Measurements from ENCODE around the gene TNKS2. TPM values are rescaled to one million over a fixed set of nuclear protein-coding genes. Genes with fewer than 3 reads are reported as not detected.

TNKS2 gene
- total and polyA plus RNA-seq, 2 of the 13 experiments (the other 11 are each of a cell fraction or from before 2014, with no cell fraction given), result 15.2 to 19.4 TPM

GRCh38 chr10:91887272-91888076 is 89.2 kb downstream of the TNKS2 start (continued):
- 0 out of 2 replicates have a peak, but pooled peaks have one; percentile 55 for TF ChIP-seq NCOA1 (CRISPR knock-in tag; IDR thresholded peaks at IDR 0.05)
- no peak for TF ChIP-seq ZNF44 (CRISPR knock-in tag; IDR thresholded peaks at IDR 0.05)
- TF ChIP-seq, protein P1, sequence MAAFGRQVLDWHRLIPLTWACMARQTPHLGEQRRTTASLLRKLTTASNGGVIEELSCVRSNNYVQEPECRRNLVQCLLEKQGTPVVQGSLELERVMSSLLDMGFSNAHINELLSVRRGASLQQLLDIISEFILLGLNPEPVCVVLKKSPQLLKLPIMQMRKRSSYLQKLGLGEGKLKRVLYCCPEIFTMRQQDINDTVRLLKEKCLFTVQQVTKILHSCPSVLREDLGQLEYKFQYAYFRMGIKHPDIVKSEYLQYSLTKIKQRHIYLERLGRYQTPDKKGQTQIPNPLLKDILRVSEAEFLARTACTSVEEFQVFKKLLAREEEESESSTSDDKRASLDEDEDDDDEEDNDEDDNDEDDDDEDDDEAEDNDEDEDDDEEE (CRISPR knock-in tag; IDR thresholded peaks at IDR 0.05), result peak; percentile 92
- TF ChIP-seq FOXJ3 (CRISPR knock-in tag; IDR thresholded peaks at IDR 0.05; ENCODE audit: borderline replicate concordance), result no peak
- TF ChIP-seq ZNF33B (CRISPR knock-in tag; IDR thresholded peaks at IDR 0.05), result peak; percentile 30; the same call in 1 of the 2 replicates
- TF ChIP-seq BCL3 (CRISPR knock-in tag; IDR thresholded peaks at IDR 0.05), result no peak
- peak; percentile 93 for TF ChIP-seq ZNF687 (CRISPR knock-in tag; IDR thresholded peaks at IDR 0.05)
- TF ChIP-seq, protein P2, sequence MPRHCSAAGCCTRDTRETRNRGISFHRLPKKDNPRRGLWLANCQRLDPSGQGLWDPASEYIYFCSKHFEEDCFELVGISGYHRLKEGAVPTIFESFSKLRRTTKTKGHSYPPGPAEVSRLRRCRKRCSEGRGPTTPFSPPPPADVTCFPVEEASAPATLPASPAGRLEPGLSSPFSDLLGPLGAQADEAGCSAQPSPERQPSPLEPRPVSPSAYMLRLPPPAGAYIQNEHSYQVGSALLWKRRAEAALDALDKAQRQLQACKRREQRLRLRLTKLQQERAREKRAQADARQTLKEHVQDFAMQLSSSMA (CRISPR knock-in tag; IDR thresholded peaks at IDR 0.05), result peak; percentile 66; the same call in 1 of the 2 replicates
- TF ChIP-seq KLF6 (CRISPR knock-in tag; IDR thresholded peaks at IDR 0.05), result peak; percentile 26; the same call in 1 of the 2 replicates
- TF ChIP-seq ZNF574 (CRISPR knock-in tag; IDR thresholded peaks at IDR 0.05), result peak; percentile 52
- TF ChIP-seq KDM3A (CRISPR knock-in tag; IDR thresholded peaks at IDR 0.05; ENCODE audit: low read depth), result peak; percentile 74; the same call in 1 of the 2 replicates
- TF ChIP-seq RNF2 (conservative IDR thresholded peaks at IDR 0.05; ENCODE audit: low read depth), result no peak; the same call in 1 of the 2 replicates
- 0 out of 2 replicates have a peak, but pooled peaks have one; percentile 28 for TF ChIP-seq ZNF343 (CRISPR knock-in tag; IDR thresholded peaks at IDR 0.05)
- no peak for TF ChIP-seq HMG20A (CRISPR knock-in tag; IDR thresholded peaks at IDR 0.05; ENCODE audit: borderline replicate concordance)
- peak; percentile 33; the same call in 1 of the 2 replicates for TF ChIP-seq SOX5 (CRISPR knock-in tag; IDR thresholded peaks at IDR 0.05; ENCODE audit: borderline replicate concordance)
- TF ChIP-seq POGZ (CRISPR knock-in tag; IDR thresholded peaks at IDR 0.05), result peak; percentile 69
- TF ChIP-seq SMARCE1 (IDR thresholded peaks at IDR 0.05; ENCODE audit: borderline replicate concordance), result no peak
- TF ChIP-seq KLF15 (CRISPR knock-in tag; IDR thresholded peaks at IDR 0.05; ENCODE audit: borderline replicate concordance), result peak; percentile 77; the same call in 1 of the 2 replicates
- 0 out of 2 replicates have a peak, but pooled peaks have one; percentile 18 for TF ChIP-seq ZNF232 (CRISPR knock-in tag; IDR thresholded peaks at IDR 0.05; ENCODE audit: borderline replicate concordance)
